AG09309 (cell line): Measurements from ENCODE around the gene HOOK2.
"Not testable (repeated sequence)": the region's sequence is repeated elsewhere in the genome, so short reads cannot be mapped to it uniquely, and the experiment has no call there.

Experiments used
- DNase-seq: peaks from one replicate; pipeline ENCODE4 v3.0.0-alpha.2; 2010; ENCODE audit warnings: low read depth
- H3K4me3 ChIP-seq: 2 replicates; pipeline ENCODE4 v1.5.1; 2011; ENCODE audit warnings: mild to moderate bottlenecking, low read depth, low read length, moderate library complexity; ENCODE audit not compliant: control insufficient read depth
- TF ChIP-seq, protein P1 (sequence below): IDR thresholded peaks from 2 replicates; pipeline ENCODE4 v1.5.1; 2011; ENCODE audit warnings: mild to moderate bottlenecking, low read depth, low read length, inconsistent platforms; ENCODE audit not compliant: insufficient read depth, control insufficient read depth; ENCODE audit errors: missing control alignments

HOOK2 gene

DNA sequence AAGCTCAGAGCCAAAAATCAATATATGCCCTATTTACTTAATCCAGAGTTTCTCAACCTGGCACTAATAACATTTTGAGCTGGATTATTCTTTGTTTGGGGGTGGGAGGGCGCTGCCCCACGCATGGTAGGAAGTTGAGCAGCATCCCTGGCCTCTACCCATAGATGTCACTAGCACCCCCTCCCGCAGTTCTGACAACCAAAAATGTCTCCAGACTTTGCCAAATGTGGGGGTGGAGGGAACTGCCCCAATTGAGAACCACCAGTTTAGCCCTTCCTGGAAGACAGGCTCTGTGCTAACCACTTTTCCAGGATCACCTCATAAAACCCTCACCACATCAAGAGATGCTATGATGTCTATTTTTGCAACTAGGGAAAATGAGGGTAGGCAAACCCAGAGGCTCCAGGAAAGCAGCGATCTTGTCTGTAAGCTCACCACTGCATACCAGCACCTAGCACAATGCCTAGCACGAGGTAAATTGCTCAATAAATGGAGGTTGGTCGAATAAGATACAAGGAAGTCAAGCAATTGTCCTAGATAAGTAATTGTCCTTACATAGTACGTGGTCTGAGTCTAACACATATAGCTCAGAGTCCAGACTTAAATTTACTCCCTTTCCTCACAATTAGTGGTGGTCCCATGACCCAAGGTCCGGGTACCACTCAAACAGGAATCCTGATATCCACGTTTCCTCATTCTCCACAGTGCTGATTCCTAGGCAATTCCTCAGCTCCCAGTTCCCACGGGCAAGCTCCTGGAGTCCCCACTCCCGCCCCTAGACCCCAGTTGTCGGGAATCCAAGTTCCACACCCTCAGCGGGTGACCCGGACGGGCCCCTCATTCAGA lies 41.8 kb downstream of the HOOK2 start:
- DNase-seq: no peak
- TF ChIP-seq, protein P1, sequence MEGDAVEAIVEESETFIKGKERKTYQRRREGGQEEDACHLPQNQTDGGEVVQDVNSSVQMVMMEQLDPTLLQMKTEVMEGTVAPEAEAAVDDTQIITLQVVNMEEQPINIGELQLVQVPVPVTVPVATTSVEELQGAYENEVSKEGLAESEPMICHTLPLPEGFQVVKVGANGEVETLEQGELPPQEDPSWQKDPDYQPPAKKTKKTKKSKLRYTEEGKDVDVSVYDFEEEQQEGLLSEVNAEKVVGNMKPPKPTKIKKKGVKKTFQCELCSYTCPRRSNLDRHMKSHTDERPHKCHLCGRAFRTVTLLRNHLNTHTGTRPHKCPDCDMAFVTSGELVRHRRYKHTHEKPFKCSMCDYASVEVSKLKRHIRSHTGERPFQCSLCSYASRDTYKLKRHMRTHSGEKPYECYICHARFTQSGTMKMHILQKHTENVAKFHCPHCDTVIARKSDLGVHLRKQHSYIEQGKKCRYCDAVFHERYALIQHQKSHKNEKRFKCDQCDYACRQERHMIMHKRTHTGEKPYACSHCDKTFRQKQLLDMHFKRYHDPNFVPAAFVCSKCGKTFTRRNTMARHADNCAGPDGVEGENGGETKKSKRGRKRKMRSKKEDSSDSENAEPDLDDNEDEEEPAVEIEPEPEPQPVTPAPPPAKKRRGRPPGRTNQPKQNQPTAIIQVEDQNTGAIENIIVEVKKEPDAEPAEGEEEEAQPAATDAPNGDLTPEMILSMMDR: peak; percentile 42
- peak overlapping the region; percentile 89 for H3K4me3 ChIP-seq

DNA sequence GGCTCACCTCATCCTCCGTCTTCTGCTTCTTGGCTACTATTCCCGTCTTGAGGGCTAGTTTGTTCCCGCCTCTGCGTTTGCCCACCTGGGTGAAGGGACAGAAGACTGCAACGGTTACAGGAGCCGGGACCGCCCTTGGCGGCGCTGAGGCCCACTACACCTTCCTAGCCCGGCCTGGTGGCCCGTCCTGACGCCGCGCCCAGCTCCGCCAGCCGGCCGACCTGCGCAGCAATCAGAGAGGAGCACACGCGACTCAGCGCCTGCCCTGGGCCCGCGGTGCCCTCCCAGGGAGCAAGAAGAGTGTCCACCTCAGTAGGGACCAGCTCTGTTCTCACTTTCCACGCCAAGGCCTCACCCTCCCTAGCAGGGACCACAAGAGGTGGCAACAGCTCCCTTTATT lies 44.0 kb downstream of the HOOK2 start:
- DNase-seq: no peak
- H3K4me3 ChIP-seq: no peak overlapping the region
- TF ChIP-seq, protein P1: no peak

DNA sequence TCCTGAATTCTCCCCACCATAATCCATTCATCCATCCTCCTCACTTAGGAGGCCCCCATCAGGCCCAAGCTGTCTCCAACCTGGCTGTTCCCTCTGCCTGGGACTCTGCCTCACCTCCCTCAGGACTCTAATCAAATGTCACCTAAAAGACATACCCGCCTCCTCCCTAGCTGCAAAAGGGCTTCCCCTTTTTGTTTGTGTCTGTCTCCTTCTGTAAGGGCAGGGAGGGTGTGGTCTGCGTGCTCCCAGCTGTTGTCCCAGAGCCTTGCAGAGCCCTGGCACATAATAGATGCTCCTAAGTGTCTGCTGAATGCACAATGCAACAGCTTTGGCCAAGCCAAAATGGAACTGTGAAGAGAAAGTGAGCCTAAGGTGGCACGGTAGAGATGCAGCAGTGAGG lies 45.3 kb downstream of the HOOK2 start:
- H3K4me3 ChIP-seq: no peak overlapping the region
- TF ChIP-seq, protein P1: no peak
- DNase-seq: no peak

DNA sequence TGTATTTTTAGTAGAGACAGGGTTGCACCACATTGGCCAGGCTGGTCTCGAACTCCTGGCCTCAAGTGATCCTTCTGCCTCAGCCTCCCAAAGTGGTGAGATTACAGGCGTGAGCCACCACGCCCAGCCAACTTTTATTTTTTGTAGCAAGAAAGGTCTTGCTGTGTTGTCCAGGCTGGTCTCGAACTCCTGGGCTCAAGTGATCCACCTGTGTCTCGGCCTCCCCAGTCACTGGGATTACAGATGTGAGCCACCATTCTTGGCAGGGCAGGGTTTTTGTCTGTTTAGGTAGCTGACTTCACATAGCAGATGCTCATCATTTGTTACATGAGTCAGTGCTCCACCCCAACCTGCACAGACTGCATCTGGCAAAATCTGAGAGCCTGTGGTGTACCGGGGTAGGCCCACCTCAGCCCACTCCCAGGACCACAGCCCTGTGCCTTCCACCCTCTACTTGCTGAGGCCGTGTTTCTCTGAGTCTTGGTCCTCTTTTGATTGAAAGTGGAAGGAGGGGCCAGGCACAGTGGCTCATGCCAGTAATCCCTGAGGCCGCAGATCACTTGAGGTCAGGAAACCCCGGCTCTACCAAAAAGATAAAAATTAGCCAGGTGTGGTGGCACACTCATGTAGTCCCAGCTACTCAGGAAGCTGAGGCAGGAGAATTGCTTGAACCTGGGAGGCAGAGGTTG lies 47.5 kb downstream of the HOOK2 start:
- no peak for DNase-seq
- TF ChIP-seq, protein P1: no peak
- no peak overlapping the region for H3K4me3 ChIP-seq

DNA sequence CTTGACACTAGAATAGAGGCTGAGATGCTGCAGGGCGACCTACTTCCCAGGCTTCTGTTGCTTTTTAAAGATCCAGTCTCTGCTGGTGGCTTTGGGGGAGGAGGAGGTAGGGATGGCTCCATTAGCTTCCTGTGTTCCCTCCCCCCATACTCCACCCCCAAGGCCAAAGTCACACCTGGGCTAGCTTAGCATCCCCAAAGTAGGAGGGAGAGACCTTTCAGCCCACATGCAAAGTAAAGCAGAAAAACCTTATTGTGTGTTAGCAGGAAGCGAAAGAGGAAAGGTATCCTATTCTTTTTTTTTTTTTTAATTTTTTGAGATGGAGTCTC lies 48.4 kb downstream of the HOOK2 start:
- no peak for DNase-seq
- TF ChIP-seq, protein P1: no peak
- H3K4me3 ChIP-seq: no peak overlapping the region

DNA sequence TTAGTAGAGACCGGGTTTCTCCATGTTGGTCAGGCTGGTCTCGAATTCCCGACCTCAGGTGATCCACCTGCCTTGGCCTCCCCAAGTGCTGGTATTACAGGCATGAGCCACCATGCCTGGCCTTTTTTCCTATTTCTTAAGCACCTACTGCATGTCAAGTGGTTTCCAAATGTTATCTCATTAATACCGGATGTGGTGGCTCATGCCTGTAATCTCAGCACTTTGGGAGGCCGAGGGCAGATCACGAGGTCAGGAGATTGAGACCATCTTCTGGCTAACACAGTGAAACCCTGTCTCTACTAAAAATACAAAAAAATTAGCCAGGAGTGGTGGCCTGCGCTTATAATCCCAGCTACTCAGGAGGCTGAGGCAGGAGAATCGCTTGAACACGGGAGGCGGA lies 49.7 kb downstream of the HOOK2 start:
- not testable (repeated sequence) for H3K4me3 ChIP-seq, DNase-seq
